ENCODE measurements around the gene TRPM5. TPM values are rescaled to one million over a fixed set of nuclear protein-coding genes. Genes with fewer than 3 reads are reported as not detected.
A peak's percentile ranks its signal among the peaks of the same experiment; 100 is the strongest.

TRPM5 gene
- total RNA-seq, 2 experiments from 2014 or later = not detected

GRCh38 chr11:2412323-2412722, 32.0 kb downstream of the TRPM5 start:
- Mint-ChIP-seq H3K27me3 (ENCODE audit: low read depth) (no peaks in the 10 kb centered on the region), H3K36me3 (ENCODE audit: low read depth) (no peaks in the 10 kb centered on the region), H3K4me1 (ENCODE audit: low read depth) (no peaks in the 10 kb centered on the region), H3K27ac (no peak overlapping the region), H3K9me3 (ENCODE audit: insufficient read depth) (no peaks in the 10 kb centered on the region), H3K4me3 (no peak overlapping the region)
- DNase-seq = no peak
- ChIA-PET CTCF (interaction anchor here (2.0 kb wide), 1 partner anchor 107 kb away, joined by 8 read pairs; no protein-coding TSS in a partner anchor), POLR2A (interaction anchor here (1.0 kb wide), 1 partner anchor 12 kb away, joined by 3 read pairs; the partner anchor contains the start of gene TSSC4)
- no peak for ATAC-seq

GRCh38 chr11:2411446-2412305, 32.6 kb downstream of the TRPM5 start:
- no peaks in the 10 kb centered on the region for H3K27me3 Mint-ChIP-seq (ENCODE audit: low read depth)
- no peaks in the 10 kb centered on the region for H3K4me1 Mint-ChIP-seq (ENCODE audit: low read depth)
- H3K27ac Mint-ChIP-seq = no peak overlapping the region
- no peaks in the 10 kb centered on the region for H3K36me3 Mint-ChIP-seq (ENCODE audit: low read depth)
- no peak overlapping the region for H3K4me3 Mint-ChIP-seq
- ATAC-seq (no peak), DNase-seq (no peak)
- ChIA-PET POLR2A (interaction anchor here (1.0 kb wide), 1 partner anchor 11 kb away, joined by 3 read pairs; the partner anchor contains the start of gene TSSC4), CTCF (interaction anchor here (2.0 kb wide), 1 partner anchor 106 kb away, joined by 8 read pairs; no protein-coding TSS in a partner anchor)
- H3K9me3 Mint-ChIP-seq (ENCODE audit: insufficient read depth) = no peaks in the 10 kb centered on the region

GRCh38 chr11:2410616-2411015, 33.7 kb downstream of the TRPM5 start:
- H3K36me3 Mint-ChIP-seq (ENCODE audit: low read depth) = no peaks in the 10 kb centered on the region
- H3K4me1 Mint-ChIP-seq (ENCODE audit: low read depth) = no peaks in the 10 kb centered on the region
- no peak overlapping the region for H3K4me3 Mint-ChIP-seq
- DNase-seq (no peak), ATAC-seq (no peak)
- no peaks in the 10 kb centered on the region for H3K9me3 Mint-ChIP-seq (ENCODE audit: insufficient read depth)
- H3K27me3 Mint-ChIP-seq (ENCODE audit: low read depth) = no peaks in the 10 kb centered on the region
- POLR2A ChIA-PET = no interaction called here
- CTCF ChIA-PET = interaction anchor here (0.8 to 1.0 kb wide), 2 partner anchors 9 to 11 kb away, joined by 3 read pairs; no protein-coding TSS in a partner anchor
- no peak overlapping the region for H3K27ac Mint-ChIP-seq

GRCh38 chr11:2409611-2410468, 34.5 kb downstream of the TRPM5 start:
- no peaks in the 10 kb centered on the region for H3K36me3 Mint-ChIP-seq (ENCODE audit: low read depth)
- no peak overlapping the region for H3K4me3 Mint-ChIP-seq
- ChIA-PET POLR2A (interaction anchor here (0.6 to 1.7 kb wide), 2 partner anchors 10 to 33 kb away, joined by 3 to 6 read pairs; partner anchors contain the start of genes CD81 and TSSC4), CTCF (interaction anchor here (0.8 to 1.0 kb wide), 3 partner anchors 9 to 122 kb away, joined by 3 read pairs; no protein-coding TSS in a partner anchor)
- no peak for DNase-seq
- no peak for ATAC-seq
- no peaks in the 10 kb centered on the region for H3K4me1 Mint-ChIP-seq (ENCODE audit: low read depth)
- no peak overlapping the region for H3K27ac Mint-ChIP-seq
- H3K9me3 Mint-ChIP-seq (ENCODE audit: insufficient read depth) = no peaks in the 10 kb centered on the region
- H3K27me3 Mint-ChIP-seq (ENCODE audit: low read depth) = no peaks in the 10 kb centered on the region

GRCh38 chr11:2409126-2409525, 35.2 kb downstream of the TRPM5 start:
- H3K4me1 Mint-ChIP-seq (ENCODE audit: low read depth) = no peaks in the 10 kb centered on the region
- no peaks in the 10 kb centered on the region for H3K9me3 Mint-ChIP-seq (ENCODE audit: insufficient read depth)
- CTCF ChIA-PET = interaction anchor here (0.8 to 1.4 kb wide), 2 partner anchors 10 to 122 kb away, joined by 3 to 5 read pairs; no protein-coding TSS in a partner anchor
- no peak overlapping the region for H3K27ac Mint-ChIP-seq
- H3K4me3 Mint-ChIP-seq = no peak overlapping the region
- no peak for ATAC-seq
- DNase-seq = no peak
- H3K36me3 Mint-ChIP-seq (ENCODE audit: low read depth) = no peaks in the 10 kb centered on the region
- POLR2A ChIA-PET = interaction anchor here (0.6 to 1.7 kb wide), 2 partner anchors 9 to 32 kb away, joined by 3 to 6 read pairs; partner anchors contain the start of genes CD81 and TSSC4
- no peaks in the 10 kb centered on the region for H3K27me3 Mint-ChIP-seq (ENCODE audit: low read depth)

GRCh38 chr11:2408671-2409070, 35.6 kb downstream of the TRPM5 start:
- DNase-seq (no peak), ATAC-seq (no peak)
- Mint-ChIP-seq H3K36me3 (ENCODE audit: low read depth) (no peaks in the 10 kb centered on the region), H3K9me3 (ENCODE audit: insufficient read depth) (no peaks in the 10 kb centered on the region), H3K27ac (no peak overlapping the region), H3K4me1 (ENCODE audit: low read depth) (no peaks in the 10 kb centered on the region), H3K27me3 (ENCODE audit: low read depth) (no peaks in the 10 kb centered on the region), H3K4me3 (no peak overlapping the region)
- CTCF ChIA-PET = interaction anchor here (1.1 to 1.4 kb wide), 2 partner anchors 11 to 124 kb away, joined by 3 to 5 read pairs; no protein-coding TSS in a partner anchor
- POLR2A ChIA-PET = interaction anchor here (1.7 kb wide), 1 partner anchor 8 kb away, joined by 6 read pairs; the partner anchor contains the start of gene TSSC4

GRCh38 chr11:2406878-2407410, 37.4 kb downstream of the TRPM5 start:
- CTCF ChIA-PET = no interaction called here
- DNase-seq = no peak
- POLR2A ChIA-PET = no interaction called here

GRCh38 chr11:2406451-2406850, 37.9 kb downstream of the TRPM5 start:
- H3K9me3 Mint-ChIP-seq (ENCODE audit: insufficient read depth) = no peaks in the 10 kb centered on the region
- H3K4me1 Mint-ChIP-seq (ENCODE audit: low read depth) = peaks cover 12% of the 10 kb centered on the region
- ATAC-seq (no peak), DNase-seq (no peak)
- ChIA-PET CTCF (no interaction called here), POLR2A (no interaction called here)
- no peaks in the 10 kb centered on the region for H3K27me3 Mint-ChIP-seq (ENCODE audit: low read depth)
- no peak overlapping the region for H3K4me3 Mint-ChIP-seq
- H3K27ac Mint-ChIP-seq = no peak overlapping the region
- H3K36me3 Mint-ChIP-seq (ENCODE audit: low read depth) = peaks cover 5% of the 10 kb centered on the region

More at GRCh38 chr11:2406878-2407410, 37.4 kb downstream of the TRPM5 start:
- Mint-ChIP-seq H3K27me3 (ENCODE audit: low read depth) (no peaks in the 10 kb centered on the region), H3K36me3 (ENCODE audit: low read depth) (peaks cover 5% of the 10 kb centered on the region), H3K27ac (no peak overlapping the region), H3K9me3 (ENCODE audit: insufficient read depth) (no peaks in the 10 kb centered on the region), H3K4me3 (no peak overlapping the region), H3K4me1 (ENCODE audit: low read depth) (peaks cover 7% of the 10 kb centered on the region)
- ATAC-seq = no peak

- no peak for DNase-seq
- peaks cover 14% of the 10 kb centered on the region for H3K4me1 Mint-ChIP-seq (ENCODE audit: low read depth)
- no peaks in the 10 kb centered on the region for H3K9me3 Mint-ChIP-seq (ENCODE audit: insufficient read depth)
- ChIA-PET POLR2A (interaction anchor here (0.7 kb wide), 1 partner anchor 84 kb away, joined by 3 read pairs; no protein-coding TSS in a partner anchor), CTCF (interaction anchor here (1.3 kb wide), 1 partner anchor 99 kb away, joined by 4 read pairs; no protein-coding TSS in a partner anchor)
- peaks cover 7% of the 10 kb centered on the region for H3K36me3 Mint-ChIP-seq (ENCODE audit: low read depth)
- no peak overlapping the region for H3K4me3 Mint-ChIP-seq
- no peak for ATAC-seq
- no peak overlapping the region for H3K27ac Mint-ChIP-seq
- no peaks in the 10 kb centered on the region for H3K27me3 Mint-ChIP-seq (ENCODE audit: low read depth)
These were observed 39.5 kb downstream of the TRPM5 start for GRCh38 chr11:2404735-2405196.

- no peak overlapping the region for H3K27ac Mint-ChIP-seq
- H3K9me3 Mint-ChIP-seq (ENCODE audit: insufficient read depth) = no peaks in the 10 kb centered on the region
- ChIA-PET POLR2A (interaction anchor here (0.9 kb wide), 1 partner anchor 15 kb away, joined by 5 read pairs; no protein-coding TSS in a partner anchor), CTCF (no interaction called here)
- DNase-seq (no peak), ATAC-seq (no peak)
- H3K4me1 Mint-ChIP-seq (ENCODE audit: low read depth) = peaks cover 18% of the 10 kb centered on the region
- H3K27me3 Mint-ChIP-seq (ENCODE audit: low read depth) = no peaks in the 10 kb centered on the region
- H3K36me3 Mint-ChIP-seq (ENCODE audit: low read depth) = peaks cover 7% of the 10 kb centered on the region
- peak overlapping the region; percentile 91 for H3K4me3 Mint-ChIP-seq
These were observed 41.2 kb downstream of the TRPM5 start for GRCh38 chr11:2402890-2403645.

All from activated CD8-positive, alpha-beta T cell treated with anti-CD3 and anti-CD28 coated beads, Interleukin-2, amount 10 ng/mL, durations not matched to agents 7 days and 5 days (primary cell).